MM.1S (cell line): ENCODE measurements around the gene CLEC6A.

ENCODE experiments used
- DNase-seq: peaks from one replicate; pipeline ENCODE4 v3.0.0-alpha.2; 2015
- H2AFZ ChIP-seq: fragments of 300-600 bp; sonication (generic); 2 replicates; pipeline ENCODE4 v1.6.0; 2016; ENCODE audit warnings: antibody characterized with exemption, low read length
- H3F3A ChIP-seq: fragments of 300-600 bp; sonication (generic); 2 replicates; pipeline ENCODE4 v1.6.1; 2016; ENCODE audit warnings: mild to moderate bottlenecking, antibody characterized with exemption, low read length, moderate library complexity, mixed read lengths; ENCODE audit not compliant: insufficient read depth
- H3K27ac ChIP-seq: fragments of 300-600 bp; sonication (generic); 2 replicates; pipeline ENCODE4 v1.5.1; 2016; ENCODE audit warnings: mild to moderate bottlenecking, low read length
- H3K27me3 ChIP-seq: fragments of 300-600 bp; sonication (generic); replicated peaks from 2 replicates; pipeline ENCODE4 v1.6.0; 2016; ENCODE audit warnings: low read length; ENCODE audit not compliant: insufficient read depth
- H3K36me3 ChIP-seq: fragments of 300-600 bp; sonication (generic); replicated peaks from 2 replicates; pipeline ENCODE4 v1.6.1; 2016; ENCODE audit warnings: mild to moderate bottlenecking, low read length, mixed read lengths; ENCODE audit not compliant: insufficient read depth
- H3K4me1 ChIP-seq: fragments of 300-600 bp; sonication (generic); 2 replicates; pipeline ENCODE4 v1.6.1; 2016; ENCODE audit warnings: low read length, mixed read lengths
- H3K4me2 ChIP-seq: fragments of 300-600 bp; sonication (generic); 2 replicates; pipeline ENCODE4 v1.6.0; 2016; ENCODE audit warnings: low read depth, low read length
- H3K4me3 ChIP-seq: fragments of 300-600 bp; sonication (generic); 2 replicates; pipeline ENCODE4 v1.5.1; 2016; ENCODE audit warnings: low read length, mixed read lengths
- H3K79me2 ChIP-seq: fragments of 300-600 bp; sonication (generic); 2 replicates; pipeline ENCODE4 v1.6.1; 2016; ENCODE audit warnings: mixed run types, low read length, mixed read lengths
- H3K9ac ChIP-seq: fragments of 300-600 bp; sonication (generic); 2 replicates; pipeline ENCODE4 v1.6.1; 2016; ENCODE audit warnings: low read length, mixed read lengths
- H3K9me2 ChIP-seq: fragments of 300-600 bp; sonication (generic); replicated peaks from 2 replicates; pipeline ENCODE4 v1.6.1; 2016; ENCODE audit warnings: mild to moderate bottlenecking, low read length, mixed read lengths; ENCODE audit not compliant: insufficient read depth
- H3K9me3 ChIP-seq: fragments of 300-600 bp; sonication (generic); replicated peaks from 2 replicates; pipeline ENCODE4 v1.6.1; 2016; ENCODE audit warnings: mild to moderate bottlenecking, low read length, mixed read lengths; ENCODE audit not compliant: insufficient read depth
- H4K20me1 ChIP-seq: fragments of 300-600 bp; sonication (generic); 2 replicates; pipeline ENCODE4 v1.6.1; 2016; ENCODE audit warnings: mild to moderate bottlenecking, low read length, moderate library complexity, mixed read lengths; ENCODE audit not compliant: insufficient read depth
- CTCF ChIP-seq: fragments of 300-600 bp; sonication (generic); IDR thresholded peaks from 2 replicates; pipeline ENCODE4 v1.5.1; 2016; ENCODE audit warnings: antibody characterized with exemption, low read length, mixed read lengths
- EZH2 ChIP-seq: fragments of 300-600 bp; sonication (generic); optimal IDR thresholded peaks from 2 replicates; pipeline ENCODE3; 2017; ENCODE audit warnings: low read depth, mild to moderate bottlenecking, antibody characterized with exemption, low read length, mixed read lengths
- EZH2phosphoT487 ChIP-seq: fragments of 300-600 bp; sonication (generic); IDR thresholded peaks from 2 replicates; pipeline ENCODE4 v1.6.1; 2018; ENCODE audit warnings: antibody characterized with exemption, low read length

The CLEC6A gene

DNA sequence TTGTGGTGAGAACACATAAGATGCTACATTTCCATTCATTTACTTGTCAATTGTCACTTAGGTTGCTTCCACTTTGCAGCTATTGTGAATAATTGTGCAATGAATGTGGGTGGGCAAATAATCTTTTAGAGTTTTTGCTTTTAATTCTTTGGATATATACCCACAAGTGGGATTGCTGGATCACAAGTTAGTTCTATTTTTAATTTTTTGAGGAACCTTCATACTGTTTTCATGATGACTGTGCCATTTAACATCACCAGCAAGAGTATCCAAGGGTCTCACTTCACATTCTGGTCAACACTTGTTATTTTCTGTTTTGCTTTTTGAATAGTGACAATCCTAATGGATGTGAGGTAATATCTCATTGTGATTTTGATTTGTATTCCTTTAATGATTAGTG lies 10.5 kb downstream of the CLEC6A start:
- TF ChIP-seq EZH2 (no peak), CTCF (no peak), EZH2phosphoT487 (no peak)
- Histone ChIP-seq H3K27me3 (no peaks in the 10 kb centered on the region), H3K9me3 (no peaks in the 10 kb centered on the region), H3K9me2 (no peaks in the 10 kb centered on the region), H3K27ac (no peak overlapping the region), H3F3A (no peaks in the 10 kb centered on the region), H3K4me3 (no peak overlapping the region), H3K79me2 (no peaks in the 10 kb centered on the region), H3K9ac (no peak overlapping the region), H3K4me2 (no peak overlapping the region), H4K20me1 (no peaks in the 10 kb centered on the region), H3K4me1 (no peaks in the 10 kb centered on the region), H3K36me3 (no peaks in the 10 kb centered on the region), H2AFZ (no peak overlapping the region)
- DNase-seq, result no peak

- Histone ChIP-seq H4K20me1 (no peaks in the 10 kb centered on the region), H3K9me2 (no peaks in the 10 kb centered on the region), H3K4me2 (no peak overlapping the region), H3K9ac (no peak overlapping the region), H3K79me2 (no peaks in the 10 kb centered on the region), H3F3A (no peaks in the 10 kb centered on the region), H3K27ac (no peak overlapping the region), H3K36me3 (no peaks in the 10 kb centered on the region), H3K27me3 (no peaks in the 10 kb centered on the region), H3K9me3 (no peaks in the 10 kb centered on the region), H2AFZ (no peak overlapping the region), H3K4me3 (no peak overlapping the region), H3K4me1 (no peaks in the 10 kb centered on the region)
- TF ChIP-seq CTCF, result no peak
- no peak for TF ChIP-seq EZH2
- TF ChIP-seq EZH2phosphoT487, result no peak
- DNase-seq, result no peak
These were observed 15.3 kb downstream of the CLEC6A start for GRCh38 chr12:8471090-8471489.

GRCh38 chr12:8475508-8476203 lies 19.9 kb downstream of the CLEC6A start:
- no peaks in the 10 kb centered on the region for H3K27me3 ChIP-seq
- H3F3A ChIP-seq, result no peaks in the 10 kb centered on the region
- no peaks in the 10 kb centered on the region for H3K4me1 ChIP-seq
- no peaks in the 10 kb centered on the region for H3K9me2 ChIP-seq
- H3K9me3 ChIP-seq, result no peaks in the 10 kb centered on the region
- no peaks in the 10 kb centered on the region for H3K79me2 ChIP-seq
- TF ChIP-seq EZH2 (no peak), EZH2phosphoT487 (no peak), CTCF (no peak)
- no peak for DNase-seq
- H3K36me3 ChIP-seq, result no peaks in the 10 kb centered on the region
- H3K4me3 ChIP-seq, result no peak overlapping the region
- H3K27ac ChIP-seq, result no peak overlapping the region
- no peak overlapping the region for H2AFZ ChIP-seq
- no peak overlapping the region for H3K9ac ChIP-seq
- no peak overlapping the region for H3K4me2 ChIP-seq
- H4K20me1 ChIP-seq, result no peaks in the 10 kb centered on the region
